GM23338 (cell line): Measurements from ENCODE around the gene PRR14. TPM values are rescaled to one million over a fixed set of nuclear protein-coding genes. Genes with fewer than 3 reads are reported as not detected.

ENCODE experiments used
- ATAC-seq: fragments of 200-7000 bp; cut with Tn5 transposase; 3 replicates; pipeline ENCODE4 v1.9.1; 2020
- DNase-seq: peaks from one replicate; pipeline ENCODE4 v3.0.0-alpha.2; 2015; ENCODE audit warnings: low spot score
- H2AFZ ChIP-seq: fragments of 200-600 bp; sonication (generic); 2 replicates; pipeline ENCODE4 v1.8.0; 2016; ENCODE audit warnings: antibody characterized with exemption, mild to moderate bottlenecking, moderate library complexity
- H3F3A ChIP-seq: fragments of 200-600 bp; sonication (generic); replicated peaks from 2 replicates; pipeline ENCODE4 v1.8.0; 2017; ENCODE audit warnings: antibody characterized with exemption, mixed run types, low read depth
- H3K27ac ChIP-seq: fragments of 200-600 bp; sonication (generic); 2 replicates; pipeline ENCODE4 v1.6.1; 2016; ENCODE audit warnings: low read depth
- H3K27me3 ChIP-seq: fragments of 200-600 bp; sonication (generic); 2 replicates; pipeline ENCODE4 v1.8.0; 2016; ENCODE audit warnings: mild to moderate bottlenecking, mixed run types, moderate library complexity; ENCODE audit not compliant: insufficient read depth
- H3K36me3 ChIP-seq: fragments of 200-600 bp; sonication (generic); 2 replicates; pipeline ENCODE4 v1.8.0; 2016; ENCODE audit warnings: mild to moderate bottlenecking; ENCODE audit not compliant: insufficient read depth
- H3K4me1 ChIP-seq: fragments of 200-600 bp; sonication (generic); 2 replicates; pipeline ENCODE4 v1.8.0; 2016; ENCODE audit warnings: mild to moderate bottlenecking, moderate library complexity; ENCODE audit not compliant: insufficient read depth
- H3K4me2 ChIP-seq: fragments of 200-600 bp; sonication (generic); 2 replicates; pipeline ENCODE4 v1.7.1; 2017; ENCODE audit warnings: mixed run types
- H3K4me3 ChIP-seq: fragments of 200-600 bp; sonication (generic); 2 replicates; pipeline ENCODE4 v1.6.1; 2016; ENCODE audit warnings: mixed run types
- H3K79me2 ChIP-seq: fragments of 200-600 bp; sonication (generic); replicated peaks from 2 replicates; pipeline ENCODE4 v1.8.0; 2017; ENCODE audit warnings: mild to moderate bottlenecking; ENCODE audit not compliant: insufficient read depth
- H3K9me2 ChIP-seq: fragments of 200-600 bp; sonication (generic); 2 replicates; pipeline ENCODE4 v1.8.0; 2017; ENCODE audit not compliant: insufficient read depth
- H4K20me1 ChIP-seq: fragments of 200-600 bp; sonication (generic); replicated peaks from 2 replicates; pipeline ENCODE4 v1.8.0; 2017; ENCODE audit warnings: mild to moderate bottlenecking; ENCODE audit not compliant: insufficient read depth
- H3K27ac Mint-ChIP-seq: 2 replicates; pipeline ENCODE4 v1.8.0; 2020; ENCODE audit warnings: inconsistent platforms, mild to moderate bottlenecking, moderate library complexity, mixed read lengths
- H3K27me3 Mint-ChIP-seq: 3 replicates; pipeline ENCODE4 v1.8.0; 2022; ENCODE audit warnings: low read depth, mild to moderate bottlenecking, moderate library complexity, mixed read lengths, inconsistent platforms; ENCODE audit not compliant: insufficient read depth, poor library complexity
- H3K36me3 Mint-ChIP-seq: 3 replicates; pipeline ENCODE4 v1.8.0; 2021; ENCODE audit warnings: low read depth, mild to moderate bottlenecking, inconsistent platforms, moderate library complexity, mixed read lengths
- H3K4me1 Mint-ChIP-seq: 3 replicates; pipeline ENCODE4 v1.8.0; 2020; ENCODE audit warnings: mild to moderate bottlenecking, inconsistent platforms, mixed read lengths
- H3K4me3 Mint-ChIP-seq: 3 replicates; pipeline ENCODE4 v1.8.0; 2021; ENCODE audit warnings: moderate library complexity, mild to moderate bottlenecking, inconsistent platforms, mixed read lengths
- H3K9me3 Mint-ChIP-seq: 3 replicates; pipeline ENCODE4 v1.8.0; 2020; ENCODE audit warnings: moderate library complexity, mild to moderate bottlenecking, inconsistent platforms, mixed read lengths
- EZH2phosphoT487 ChIP-seq: fragments of 200-600 bp; sonication (generic); IDR thresholded peaks from one replicate; pipeline ENCODE4 v1.8.1; 2018; ENCODE audit warnings: antibody characterized with exemption; ENCODE audit not compliant: unreplicated experiment
- JUNB ChIP-seq: IDR thresholded peaks from one replicate; pipeline ENCODE4 v1.6.1; 2016; ENCODE audit warnings: antibody characterized with exemption; ENCODE audit not compliant: unreplicated experiment
- NANOG ChIP-seq: IDR thresholded peaks from 2 replicates; pipeline ENCODE4 v1.6.1; 2016; ENCODE audit warnings: antibody characterized with exemption, borderline replicate concordance
- STAT1 ChIP-seq: IDR thresholded peaks from one replicate; pipeline ENCODE4 v1.6.1; 2016; ENCODE audit warnings: antibody characterized with exemption; ENCODE audit not compliant: unreplicated experiment
- ZNF114 ChIP-seq: fragments of 250-450 bp; sonication (Bioruptor Pico); IDR thresholded peaks from 2 replicates; pipeline ENCODE4 v1.5.0; 2020; ENCODE audit warnings: mild to moderate bottlenecking, moderate library complexity
- ZNF331 ChIP-seq: fragments of 250-450 bp; sonication (Bioruptor Pico); IDR thresholded peaks from 2 replicates; pipeline ENCODE4 v1.5.0; 2020; ENCODE audit warnings: low read depth, mild to moderate bottlenecking, moderate library complexity
- polyA plus RNA-seq: library from polyadenylated mRNA; unstranded; fragments of >200 nt; fragmentation: Nextera tagmentation; extraction: Ambion mirVana; gene quantifications from 2 replicates; pipeline ENCODE4 v1.2.1, GENCODE V29; 2016
- total RNA-seq: library from RNA; depleted of rRNA; stranded (reverse); fragments of >200 nt; shearing (Covaris generic); gene quantifications from 2 replicates; pipeline ENCODE4 v1.2.3, GENCODE V29; 2014
- TF ChIP-seq, protein P1 (sequence below): fragments of 250-450 bp; sonication (Bioruptor Pico); IDR thresholded peaks from 2 replicates; pipeline ENCODE4 v1.5.0; 2020; ENCODE audit warnings: mild to moderate bottlenecking, moderate library complexity
- TF ChIP-seq, protein P2 (sequence below): IDR thresholded peaks from one replicate; pipeline ENCODE4 v1.6.1; 2018; ENCODE audit warnings: antibody characterized with exemption; ENCODE audit not compliant: unreplicated experiment

Gene PRR14
- total and polyA plus RNA-seq, 2 experiments from 2014 or later: 4.6 to 12.7 TPM

DNA sequence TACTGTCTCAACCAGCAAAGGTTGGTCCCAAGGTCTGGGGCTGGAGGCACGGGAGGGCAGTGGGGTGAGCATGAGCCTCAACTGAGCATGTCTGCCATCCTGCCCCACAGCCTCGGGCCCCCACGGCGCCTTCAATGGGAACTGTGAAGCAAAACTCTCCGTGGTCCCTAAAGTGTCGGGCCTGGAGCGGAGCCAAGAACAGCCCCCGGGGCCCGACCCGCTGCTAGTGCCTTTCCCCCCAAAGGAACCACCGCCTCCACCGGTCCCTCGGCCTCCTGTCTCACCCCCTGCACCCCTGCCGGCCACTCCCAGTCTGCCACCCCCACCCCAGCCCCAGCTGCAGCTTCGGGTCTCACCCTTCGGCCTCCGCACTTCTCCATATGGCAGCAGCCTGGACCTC lies 11.7 kb downstream of the PRR14 start (continued):
- TF ChIP-seq, protein P1, sequence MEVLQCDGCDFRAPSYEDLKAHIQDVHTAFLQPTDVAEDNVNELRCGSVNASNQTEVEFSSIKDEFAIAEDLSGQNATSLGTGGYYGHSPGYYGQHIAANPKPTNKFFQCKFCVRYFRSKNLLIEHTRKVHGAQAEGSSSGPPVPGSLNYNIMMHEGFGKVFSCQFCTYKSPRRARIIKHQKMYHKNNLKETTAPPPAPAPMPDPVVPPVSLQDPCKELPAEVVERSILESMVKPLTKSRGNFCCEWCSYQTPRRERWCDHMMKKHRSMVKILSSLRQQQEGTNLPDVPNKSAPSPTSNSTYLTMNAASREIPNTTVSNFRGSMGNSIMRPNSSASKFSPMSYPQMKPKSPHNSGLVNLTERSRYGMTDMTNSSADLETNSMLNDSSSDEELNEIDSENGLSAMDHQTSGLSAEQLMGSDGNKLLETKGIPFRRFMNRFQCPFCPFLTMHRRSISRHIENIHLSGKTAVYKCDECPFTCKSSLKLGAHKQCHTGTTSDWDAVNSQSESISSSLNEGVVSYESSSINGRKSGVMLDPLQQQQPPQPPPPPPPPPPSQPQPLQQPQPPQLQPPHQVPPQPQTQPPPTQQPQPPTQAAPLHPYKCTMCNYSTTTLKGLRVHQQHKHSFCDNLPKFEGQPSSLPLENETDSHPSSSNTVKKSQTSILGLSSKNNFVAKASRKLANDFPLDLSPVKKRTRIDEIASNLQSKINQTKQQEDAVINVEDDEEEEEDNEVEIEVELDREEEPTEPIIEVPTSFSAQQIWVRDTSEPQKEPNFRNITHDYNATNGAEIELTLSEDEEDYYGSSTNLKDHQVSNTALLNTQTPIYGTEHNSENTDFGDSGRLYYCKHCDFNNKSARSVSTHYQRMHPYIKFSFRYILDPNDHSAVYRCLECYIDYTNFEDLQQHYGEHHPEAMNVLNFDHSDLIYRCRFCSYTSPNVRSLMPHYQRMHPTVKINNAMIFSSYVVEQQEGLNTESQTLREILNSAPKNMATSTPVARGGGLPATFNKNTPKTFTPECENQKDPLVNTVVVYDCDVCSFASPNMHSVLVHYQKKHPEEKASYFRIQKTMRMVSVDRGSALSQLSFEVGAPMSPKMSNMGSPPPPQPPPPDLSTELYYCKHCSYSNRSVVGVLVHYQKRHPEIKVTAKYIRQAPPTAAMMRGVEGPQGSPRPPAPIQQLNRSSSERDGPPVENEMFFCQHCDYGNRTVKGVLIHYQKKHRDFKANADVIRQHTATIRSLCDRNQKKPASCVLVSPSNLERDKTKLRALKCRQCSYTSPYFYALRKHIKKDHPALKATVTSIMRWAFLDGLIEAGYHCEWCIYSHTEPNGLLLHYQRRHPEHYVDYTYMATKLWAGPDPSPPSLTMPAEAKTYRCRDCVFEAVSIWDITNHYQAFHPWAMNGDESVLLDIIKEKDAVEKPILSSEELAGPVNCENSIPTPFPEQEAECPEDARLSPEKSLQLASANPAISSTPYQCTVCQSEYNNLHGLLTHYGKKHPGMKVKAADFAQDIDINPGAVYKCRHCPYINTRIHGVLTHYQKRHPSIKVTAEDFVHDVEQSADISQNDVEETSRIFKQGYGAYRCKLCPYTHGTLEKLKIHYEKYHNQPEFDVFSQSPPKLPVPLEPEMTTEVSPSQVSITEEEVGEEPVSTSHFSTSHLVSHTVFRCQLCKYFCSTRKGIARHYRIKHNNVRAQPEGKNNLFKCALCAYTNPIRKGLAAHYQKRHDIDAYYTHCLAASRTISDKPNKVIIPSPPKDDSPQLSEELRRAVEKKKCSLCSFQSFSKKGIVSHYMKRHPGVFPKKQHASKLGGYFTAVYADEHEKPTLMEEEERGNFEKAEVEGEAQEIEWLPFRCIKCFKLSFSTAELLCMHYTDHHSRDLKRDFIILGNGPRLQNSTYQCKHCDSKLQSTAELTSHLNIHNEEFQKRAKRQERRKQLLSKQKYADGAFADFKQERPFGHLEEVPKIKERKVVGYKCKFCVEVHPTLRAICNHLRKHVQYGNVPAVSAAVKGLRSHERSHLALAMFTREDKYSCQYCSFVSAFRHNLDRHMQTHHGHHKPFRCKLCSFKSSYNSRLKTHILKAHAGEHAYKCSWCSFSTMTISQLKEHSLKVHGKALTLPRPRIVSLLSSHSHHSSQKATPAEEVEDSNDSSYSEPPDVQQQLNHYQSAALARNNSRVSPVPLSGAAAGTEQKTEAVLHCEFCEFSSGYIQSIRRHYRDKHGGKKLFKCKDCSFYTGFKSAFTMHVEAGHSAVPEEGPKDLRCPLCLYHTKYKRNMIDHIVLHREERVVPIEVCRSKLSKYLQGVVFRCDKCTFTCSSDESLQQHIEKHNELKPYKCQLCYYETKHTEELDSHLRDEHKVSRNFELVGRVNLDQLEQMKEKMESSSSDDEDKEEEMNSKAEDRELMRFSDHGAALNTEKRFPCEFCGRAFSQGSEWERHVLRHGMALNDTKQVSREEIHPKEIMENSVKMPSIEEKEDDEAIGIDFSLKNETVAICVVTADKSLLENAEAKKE: no peak
- TF ChIP-seq JUNB (no peak), ZNF114 (no peak)

DNA sequence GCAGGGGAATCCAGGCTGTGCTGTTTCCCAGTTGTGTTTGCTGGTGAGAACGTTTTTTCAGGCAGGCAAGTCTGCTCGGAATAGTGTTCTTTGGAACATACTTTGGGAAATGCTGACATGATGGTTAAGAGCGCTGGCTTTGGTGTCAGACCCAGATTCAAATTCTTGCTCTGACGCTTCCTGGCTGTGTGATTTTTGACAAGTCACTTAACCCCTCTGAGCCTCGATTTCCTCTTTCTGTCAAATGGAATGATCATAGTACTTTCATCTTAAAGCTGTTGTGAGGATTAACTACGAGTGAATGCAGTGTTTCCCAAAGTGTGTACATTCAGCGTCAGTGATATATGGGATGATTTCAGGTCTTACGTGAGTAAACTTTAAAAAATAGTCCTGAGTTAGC lies 12.3 kb downstream of the PRR14 start:
- Histone ChIP-seq H3K4me1 (peaks cover 5% of the 10 kb centered on the region; the same call in 1 of the 2 replicates), H4K20me1 (peaks cover 38% of the 10 kb centered on the region), H3K9me2 (no peaks in the 10 kb centered on the region), H3K27me3 (peaks cover 74% of the 10 kb centered on the region), H3K36me3 (no peaks in the 10 kb centered on the region), H3K27ac (no peak overlapping the region), H3F3A (peaks cover 11% of the 10 kb centered on the region), H2AFZ (no peak overlapping the region), H3K4me3 (no peak overlapping the region), H3K79me2 (no peaks in the 10 kb centered on the region), H3K4me2 (no peak overlapping the region)
- peaks cover 4% of the 10 kb centered on the region; the same call in 1 of the 3 replicates for H3K4me1 Mint-ChIP-seq
- no peak overlapping the region for H3K27ac Mint-ChIP-seq
- ATAC-seq (no peak), DNase-seq (no peak)
- TF ChIP-seq ZNF331: no peak
- no peak for TF ChIP-seq EZH2phosphoT487
- peaks cover 70% of the 10 kb centered on the region for H3K27me3 Mint-ChIP-seq
- peaks cover 36% of the 10 kb centered on the region for H3K36me3 Mint-ChIP-seq
- no peaks in the 10 kb centered on the region; the same call in 2 of the 3 replicates for H3K9me3 Mint-ChIP-seq
- no peak overlapping the region for H3K4me3 Mint-ChIP-seq

DNA sequence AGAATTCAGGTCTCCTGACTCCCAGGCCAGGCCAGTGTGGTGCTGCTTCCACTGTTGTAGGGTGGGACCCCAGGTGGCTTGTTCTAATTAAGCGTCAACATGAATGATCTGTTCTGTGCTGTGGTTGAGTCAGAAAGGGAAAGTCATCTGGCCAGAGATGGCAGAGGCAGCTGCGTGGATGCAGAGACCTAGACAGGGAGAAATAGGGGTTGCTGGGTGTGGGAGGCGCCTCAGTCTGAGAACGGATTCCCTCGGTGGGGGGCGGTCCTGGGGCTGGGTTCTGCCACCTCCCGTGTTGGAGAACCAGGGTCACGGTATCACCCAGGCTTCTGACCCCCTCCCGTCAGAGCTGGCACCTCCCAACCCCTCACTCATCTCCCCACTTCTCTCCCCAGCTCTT lies 13.1 kb downstream of the PRR14 start:
- H3K27me3 Mint-ChIP-seq: peaks cover 67% of the 10 kb centered on the region
- DNase-seq (no peak), ATAC-seq (no peak)
- Histone ChIP-seq H3K4me2 (no peak overlapping the region), H3K9me2 (no peaks in the 10 kb centered on the region), H3K27me3 (peaks cover 78% of the 10 kb centered on the region), H3K79me2 (no peaks in the 10 kb centered on the region), H3F3A (peaks cover 11% of the 10 kb centered on the region), H3K4me1 (peaks cover 5% of the 10 kb centered on the region; the same call in 1 of the 2 replicates), H3K4me3 (no peak overlapping the region), H3K36me3 (no peaks in the 10 kb centered on the region), H4K20me1 (peaks cover 38% of the 10 kb centered on the region), H2AFZ (no peak overlapping the region), H3K27ac (no peak overlapping the region)
- H3K9me3 Mint-ChIP-seq: no peaks in the 10 kb centered on the region
- H3K27ac Mint-ChIP-seq: no peak overlapping the region
- H3K36me3 Mint-ChIP-seq: peaks cover 39% of the 10 kb centered on the region
- H3K4me1 Mint-ChIP-seq: peaks cover 4% of the 10 kb centered on the region; the same call in 1 of the 3 replicates
- no peak overlapping the region for H3K4me3 Mint-ChIP-seq
- TF ChIP-seq JUNB (no peak), NANOG (no peak), STAT1 (no peak), ZNF114 (no peak)
- TF ChIP-seq, protein P2, sequence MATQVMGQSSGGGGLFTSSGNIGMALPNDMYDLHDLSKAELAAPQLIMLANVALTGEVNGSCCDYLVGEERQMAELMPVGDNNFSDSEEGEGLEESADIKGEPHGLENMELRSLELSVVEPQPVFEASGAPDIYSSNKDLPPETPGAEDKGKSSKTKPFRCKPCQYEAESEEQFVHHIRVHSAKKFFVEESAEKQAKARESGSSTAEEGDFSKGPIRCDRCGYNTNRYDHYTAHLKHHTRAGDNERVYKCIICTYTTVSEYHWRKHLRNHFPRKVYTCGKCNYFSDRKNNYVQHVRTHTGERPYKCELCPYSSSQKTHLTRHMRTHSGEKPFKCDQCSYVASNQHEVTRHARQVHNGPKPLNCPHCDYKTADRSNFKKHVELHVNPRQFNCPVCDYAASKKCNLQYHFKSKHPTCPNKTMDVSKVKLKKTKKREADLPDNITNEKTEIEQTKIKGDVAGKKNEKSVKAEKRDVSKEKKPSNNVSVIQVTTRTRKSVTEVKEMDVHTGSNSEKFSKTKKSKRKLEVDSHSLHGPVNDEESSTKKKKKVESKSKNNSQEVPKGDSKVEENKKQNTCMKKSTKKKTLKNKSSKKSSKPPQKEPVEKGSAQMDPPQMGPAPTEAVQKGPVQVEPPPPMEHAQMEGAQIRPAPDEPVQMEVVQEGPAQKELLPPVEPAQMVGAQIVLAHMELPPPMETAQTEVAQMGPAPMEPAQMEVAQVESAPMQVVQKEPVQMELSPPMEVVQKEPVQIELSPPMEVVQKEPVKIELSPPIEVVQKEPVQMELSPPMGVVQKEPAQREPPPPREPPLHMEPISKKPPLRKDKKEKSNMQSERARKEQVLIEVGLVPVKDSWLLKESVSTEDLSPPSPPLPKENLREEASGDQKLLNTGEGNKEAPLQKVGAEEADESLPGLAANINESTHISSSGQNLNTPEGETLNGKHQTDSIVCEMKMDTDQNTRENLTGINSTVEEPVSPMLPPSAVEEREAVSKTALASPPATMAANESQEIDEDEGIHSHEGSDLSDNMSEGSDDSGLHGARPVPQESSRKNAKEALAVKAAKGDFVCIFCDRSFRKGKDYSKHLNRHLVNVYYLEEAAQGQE: no peak
